Measurements from ENCODE around the gene RUFY4.

RUFY4 gene

DNA sequence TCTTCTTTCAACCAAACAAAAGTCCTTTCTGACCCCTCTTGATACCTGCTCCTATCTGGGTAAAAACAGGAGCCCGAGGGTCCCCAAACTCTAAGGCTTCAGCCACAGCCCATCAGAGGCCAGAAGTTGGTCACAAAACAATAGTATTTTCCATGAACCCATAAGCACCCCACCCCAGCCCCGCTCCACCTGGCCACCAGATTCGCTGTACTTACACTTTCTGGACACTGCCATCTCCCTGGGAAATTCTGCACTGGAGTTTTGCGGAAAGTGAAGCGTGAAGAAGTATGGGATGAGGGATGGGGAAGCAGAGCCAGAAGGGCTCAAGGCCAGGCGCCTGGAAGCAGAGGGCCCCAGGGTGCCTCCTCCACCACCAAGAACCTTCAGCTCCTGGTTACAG is 5.2 kb upstream of the RUFY4 start:
- no peak for TF ChIP-seq SIN3A (IDR thresholded peaks at IDR 0.05; ENCODE audit: borderline replicate concordance, insufficient read depth, low read length)
- TF ChIP-seq TAF1 (IDR thresholded peaks at IDR 0.05; ENCODE audit: borderline replicate concordance, insufficient read depth, low read length) = no peak

DNA sequence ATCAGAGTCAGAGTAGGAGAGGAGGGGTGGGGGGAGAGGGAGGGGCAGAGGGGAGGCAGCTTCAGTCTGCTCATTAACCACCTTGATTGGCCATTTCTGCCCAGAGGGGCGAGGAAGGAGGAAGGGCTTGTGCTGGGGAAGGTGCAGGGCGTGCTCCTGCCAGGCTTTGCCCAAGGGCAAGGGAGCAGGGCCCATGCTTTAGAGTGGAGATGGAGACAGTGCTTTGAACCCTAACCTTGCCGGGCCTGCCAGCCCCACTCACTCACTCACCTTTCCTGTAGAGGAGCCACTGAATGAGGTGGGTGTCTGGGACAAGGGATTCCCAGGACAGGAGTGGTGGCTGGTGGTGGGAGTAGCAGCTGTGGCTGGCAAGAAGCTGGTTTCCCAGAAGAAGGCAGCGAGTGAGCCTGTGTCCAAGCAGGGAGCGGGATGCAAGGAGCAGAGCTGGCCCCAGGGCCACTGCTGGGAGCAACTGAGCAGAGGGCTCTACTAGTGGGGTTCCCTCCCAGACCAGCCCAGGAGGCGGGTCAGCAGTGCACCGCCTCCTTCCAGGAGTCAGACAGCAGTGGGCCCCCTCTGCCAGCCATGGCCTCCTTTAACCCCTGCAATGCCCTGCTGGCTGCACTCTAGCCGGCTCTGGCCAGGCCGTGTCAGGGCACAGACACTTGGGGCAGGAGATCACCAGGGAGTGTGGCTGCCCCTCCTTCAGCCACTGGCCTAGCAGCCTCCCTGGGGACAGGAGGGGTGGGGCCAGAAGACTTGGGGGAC is 3.6 kb upstream of the RUFY4 start:
- TF ChIP-seq SIN3A (IDR thresholded peaks at IDR 0.05; ENCODE audit: borderline replicate concordance, insufficient read depth, low read length) = no peak
- TF ChIP-seq POLR2AphosphoS5 (IDR thresholded peaks at IDR 0.05; ENCODE audit: low read depth, low read length) = no peak
- TF ChIP-seq FOXP2 (optimal IDR thresholded peaks at IDR 0.05; ENCODE audit: borderline replicate concordance, extremely low read depth, extremely low read length, insufficient read depth) = no peak
- no peak for TF ChIP-seq TAF1 (IDR thresholded peaks at IDR 0.05; ENCODE audit: borderline replicate concordance, insufficient read depth, low read length)
- no peak for TF ChIP-seq REST (IDR thresholded peaks at IDR 0.05; ENCODE audit: insufficient read depth in 1 of 2, low read depth in 2 of 2, low read length in 2 of 2)

DNA sequence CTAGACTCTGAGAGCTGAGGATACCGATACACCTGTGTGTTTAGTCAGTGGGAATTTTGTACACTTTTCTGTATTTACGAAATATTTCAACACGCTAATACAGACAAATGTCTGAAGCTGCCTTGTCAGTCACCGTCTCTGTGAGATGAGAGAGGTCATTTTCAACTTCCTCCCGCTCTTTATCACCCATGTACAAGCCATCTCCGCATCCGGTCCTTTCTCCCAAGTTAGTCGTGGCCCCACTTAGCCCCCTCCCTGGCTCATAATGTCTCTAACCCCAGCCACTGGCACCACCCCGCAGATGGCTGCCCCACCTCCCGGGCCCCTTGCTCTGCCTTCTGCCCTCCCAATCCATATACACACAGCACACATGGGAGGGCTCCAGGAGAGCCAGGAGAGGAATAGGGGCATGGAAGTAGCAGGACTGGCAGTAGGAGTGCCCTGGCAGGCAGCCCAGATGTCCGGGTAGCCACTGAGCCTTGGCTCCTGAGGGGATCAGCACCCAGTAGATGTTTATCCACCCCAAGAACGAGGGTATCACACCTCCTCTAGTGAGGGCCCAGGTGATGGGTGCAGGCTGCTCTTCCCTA is 2.0 kb upstream of the RUFY4 start:
- TF ChIP-seq TAF1 (IDR thresholded peaks at IDR 0.05; ENCODE audit: borderline replicate concordance, insufficient read depth, low read length) (no peak), REST (IDR thresholded peaks at IDR 0.05; ENCODE audit: insufficient read depth in 1 of 2, low read depth in 2 of 2, low read length in 2 of 2) (no peak), FOXP2 (optimal IDR thresholded peaks at IDR 0.05; ENCODE audit: borderline replicate concordance, extremely low read depth, extremely low read length, insufficient read depth) (no peak), SIN3A (IDR thresholded peaks at IDR 0.05; ENCODE audit: borderline replicate concordance, insufficient read depth, low read length) (no peak), POLR2AphosphoS5 (IDR thresholded peaks at IDR 0.05; ENCODE audit: low read depth, low read length) (no peak)

DNA sequence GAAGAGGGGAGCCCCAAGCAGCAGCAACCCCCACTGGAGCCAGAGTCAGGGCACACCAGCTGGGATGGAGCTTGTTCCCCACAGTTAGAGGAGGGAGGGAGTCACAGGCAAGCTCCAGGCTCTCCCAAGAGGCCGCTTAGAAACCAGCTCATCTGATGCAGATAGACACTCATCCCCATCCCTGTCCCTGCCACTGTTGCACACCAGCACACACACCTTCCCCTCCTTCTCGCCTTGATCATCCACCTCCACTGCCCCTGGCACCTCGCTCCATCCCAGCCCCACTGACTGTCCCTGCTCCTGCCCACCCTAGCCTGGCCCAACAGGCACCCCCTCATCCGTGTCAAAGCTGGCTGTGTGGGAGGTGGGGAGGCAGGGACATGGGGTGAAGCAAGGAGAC is 1.5 kb upstream of the RUFY4 start:
- no peak for TF ChIP-seq POLR2AphosphoS5 (IDR thresholded peaks at IDR 0.05; ENCODE audit: low read depth, low read length)
- TF ChIP-seq SIN3A (IDR thresholded peaks at IDR 0.05; ENCODE audit: borderline replicate concordance, insufficient read depth, low read length) = no peak
- TF ChIP-seq TAF1 (IDR thresholded peaks at IDR 0.05; ENCODE audit: borderline replicate concordance, insufficient read depth, low read length) = no peak
- TF ChIP-seq FOXP2 (optimal IDR thresholded peaks at IDR 0.05; ENCODE audit: borderline replicate concordance, extremely low read depth, extremely low read length, insufficient read depth) = no peak
- TF ChIP-seq REST (IDR thresholded peaks at IDR 0.05; ENCODE audit: insufficient read depth in 1 of 2, low read depth in 2 of 2, low read length in 2 of 2) = no peak

DNA sequence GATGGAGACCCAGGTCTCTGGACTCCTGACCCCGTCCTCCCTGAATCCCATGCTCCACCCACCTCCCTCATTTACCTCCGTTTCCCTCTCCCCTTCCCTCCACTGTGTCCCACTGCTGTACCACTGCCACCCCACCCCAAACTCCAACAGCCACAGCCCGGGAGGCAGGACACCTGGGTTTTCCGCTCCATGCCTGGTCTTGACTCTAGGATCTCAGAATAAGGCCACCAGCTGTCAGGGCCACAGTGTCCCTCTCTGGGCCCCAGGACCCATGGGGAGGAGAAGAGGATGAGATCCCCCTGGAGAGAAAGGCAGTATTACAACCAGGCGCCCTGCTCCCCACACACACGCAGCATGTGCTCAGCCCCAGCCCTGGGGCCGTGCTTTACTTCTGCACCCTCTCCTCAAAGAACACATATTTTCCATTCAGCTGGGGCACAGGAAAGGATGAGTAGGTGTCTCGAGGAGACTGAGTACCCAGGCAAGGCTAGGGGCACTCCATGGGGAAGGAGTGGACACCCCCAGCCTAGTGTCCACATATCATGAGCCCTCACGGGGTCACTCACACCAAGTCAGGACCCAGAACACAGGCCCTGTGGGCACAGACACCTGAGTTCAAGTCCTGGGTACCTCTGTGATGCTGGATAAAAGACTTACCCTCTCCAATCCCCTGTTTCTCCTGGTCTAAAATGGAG is 700 bp downstream of the RUFY4 start:
- TF ChIP-seq POLR2AphosphoS5 (IDR thresholded peaks at IDR 0.05; ENCODE audit: low read depth, low read length) (no peak), FOXP2 (optimal IDR thresholded peaks at IDR 0.05; ENCODE audit: borderline replicate concordance, extremely low read depth, extremely low read length, insufficient read depth) (no peak), TAF1 (IDR thresholded peaks at IDR 0.05; ENCODE audit: borderline replicate concordance, insufficient read depth, low read length) (no peak), SIN3A (IDR thresholded peaks at IDR 0.05; ENCODE audit: borderline replicate concordance, insufficient read depth, low read length) (no peak), REST (IDR thresholded peaks at IDR 0.05; ENCODE audit: insufficient read depth in 1 of 2, low read depth in 2 of 2, low read length in 2 of 2) (no peak)
